Activated T-cell treated with anti-CD3 and anti-CD28 coated beads for 1 hour (primary cell): ENCODE data around the gene RPUSD4.

Experiments
- DNase-seq: peaks from one replicate; pipeline ENCODE4 v3.0.0-alpha.2; 2020; ENCODE audit warnings: low read depth

The RPUSD4 gene

GRCh38 chr11:126181939-126182730 is 29.3 kb downstream of the RPUSD4 start:
- DNase-seq = no peak

- DNase-seq = no peak
These were observed 34.5 kb downstream of the RPUSD4 start for GRCh38 chr11:126176853-126177470.

- no peak for DNase-seq
These were observed 36.1 kb downstream of the RPUSD4 start for GRCh38 chr11:126175393-126175792.

GRCh38 chr11:126174816-126175215 is 36.6 kb downstream of the RPUSD4 start:
- DNase-seq = no peak

GRCh38 chr11:126173257-126173656 is 38.2 kb downstream of the RPUSD4 start:
- DNase-seq = no peak

- no peak for DNase-seq
These were observed 38.8 kb downstream of the RPUSD4 start for GRCh38 chr11:126172596-126173038.

- no peak for DNase-seq
These were observed 42.2 kb downstream of the RPUSD4 start for GRCh38 chr11:126169291-126169690.

GRCh38 chr11:126167488-126167887 is 44.0 kb downstream of the RPUSD4 start:
- no peak for DNase-seq

GRCh38 chr11:126166413-126166812 is 45.0 kb downstream of the RPUSD4 start:
- no peak for DNase-seq

- DNase-seq = no peak
These were observed 45.7 kb downstream of the RPUSD4 start for GRCh38 chr11:126165757-126166156.

- no peak for DNase-seq
These were observed 46.1 kb downstream of the RPUSD4 start for GRCh38 chr11:126165311-126165720.

- DNase-seq = no peak
These were observed 46.7 kb downstream of the RPUSD4 start for GRCh38 chr11:126164781-126165180.

- DNase-seq = no peak
These were observed 47.7 kb downstream of the RPUSD4 start for GRCh38 chr11:126163779-126164178.

GRCh38 chr11:126163074-126163700 is 48.3 kb downstream of the RPUSD4 start:
- no peak for DNase-seq

- DNase-seq = no peak
These were observed 49.0 kb downstream of the RPUSD4 start for GRCh38 chr11:126162306-126163030.

- DNase-seq = no peak
These were observed 50.4 kb downstream of the RPUSD4 start for GRCh38 chr11:126161023-126161391.

- DNase-seq = no peak
These were observed 51.0 kb downstream of the RPUSD4 start for GRCh38 chr11:126160345-126161022.

- DNase-seq = no peak
These were observed 51.6 kb downstream of the RPUSD4 start for GRCh38 chr11:126159719-126160344.

- no peak for DNase-seq
These were observed 53.2 kb downstream of the RPUSD4 start for GRCh38 chr11:126158054-126158791.

- no peak for DNase-seq
These were observed 54.0 kb downstream of the RPUSD4 start for GRCh38 chr11:126157326-126158030.
